ENCODE measurements around the gene GPR135. TPM values are rescaled to one million over a fixed set of nuclear protein-coding genes. Genes with fewer than 3 reads are reported as not detected.

Gene GPR135
- total RNA-seq, 1 experiment from 2014 or later: 3.9 TPM

GRCh38 chr14:59464486-59465315, 479 bp downstream of the GPR135 start:
- H3K9me2 ChIP-seq (ENCODE audit: insufficient read depth): no peaks in the 10 kb centered on the region
- RAD21 ChIA-PET (ENCODE audit: low non-redundant PET in 1 of 2, low total read pairs in 2 of 2, uncharacterized antibody in 2 of 2, unreplicated experiment in 2 of 2): no interaction called here
- no peaks in the 10 kb centered on the region for H3K79me2 ChIP-seq (ENCODE audit: insufficient read depth, low read length)
- H3K9ac ChIP-seq (ENCODE audit: low read length): no peak overlapping the region
- no peaks in the 10 kb centered on the region for H3K9me3 ChIP-seq (ENCODE audit: control insufficient read depth in 1 of 2, insufficient read depth in 1 of 2, low read depth in 1 of 2, low read length in 2 of 2)
- CTCF ChIA-PET: no interaction called here
- POLR2A ChIA-PET: no interaction called here
- H3K27ac ChIP-seq (ENCODE audit: low read depth, low read length): no peak overlapping the region
- H3K4me3 ChIP-seq (replicated peaks in 1 of 2; ENCODE audit: low read depth in 1 of 2, low read length in 2 of 2): no peak overlapping the region
- DNase-seq (ENCODE audit: low read depth, low spot score) (no peak), ATAC-seq (no peak)
- TF ChIP-seq TCF7L2 (IDR thresholded peaks at IDR 0.05; ENCODE audit: borderline replicate concordance, extremely low read depth, insufficient read depth, insufficient read length): no peak
- no peak for TF ChIP-seq MAX (IDR thresholded peaks at IDR 0.05)
- TF ChIP-seq CTCF (IDR thresholded peaks at IDR 0.05 in 2 of 3, conservative IDR thresholded peaks at IDR 0.05 in 1 of 3; ENCODE audit: borderline replicate concordance in 1 of 3, insufficient read depth in 1 of 3, low read depth in 2 of 3, low read length in 2 of 3): no peak
- TF ChIP-seq EZH2phosphoT487 (IDR thresholded peaks at IDR 0.05; ENCODE audit: borderline replicate concordance): no peak
- no peak for TF ChIP-seq POLR2A (IDR thresholded peaks at IDR 0.05; ENCODE audit: borderline replicate concordance, extremely low read depth, insufficient read depth, insufficient read length)
- TF ChIP-seq EZH2 (IDR thresholded peaks at IDR 0.05): no peak
- 0 out of 4 replicates have a peak, but pooled peaks cover 2 to 14% of the 10 kb centered on the region in 2 experiments for H3K36me3 ChIP-seq (ENCODE audit: control insufficient read depth in 1 of 2, insufficient read depth in 2 of 2, low read length in 2 of 2)
- H3K27me3 ChIP-seq (ENCODE audit: insufficient read depth, low read length): no peaks in the 10 kb centered on the region
- H2AFZ ChIP-seq (ENCODE audit: low read depth, low read length, poor library complexity, severe bottlenecking): no peak overlapping the region
- intact Hi-C loops (cut with micrococcal nuclease): no loop called here
- H4K20me1 ChIP-seq (ENCODE audit: insufficient read depth): no peaks in the 10 kb centered on the region
- H3K4me2 ChIP-seq (ENCODE audit: low read length): no peak overlapping the region
- BruUV-seq (replicated peaks): no TSS peak
- no peaks in the 10 kb centered on the region for H3K4me1 ChIP-seq (ENCODE audit: control insufficient read depth in 1 of 2, insufficient read depth in 2 of 2, low read length in 2 of 2)
